BJ (cell line): ENCODE data around the gene ATF7IP. TPM values are rescaled to one million over a fixed set of nuclear protein-coding genes. Genes with fewer than 3 reads are reported as not detected.
"Not testable (repeated sequence)": the region's sequence is repeated elsewhere in the genome, so short reads cannot be mapped to it uniquely, and the experiment has no call there.

Source experiments
- CTCF ChIA-PET: fragments of 350-600 bp; formaldehyde crosslinking; extraction: SDS; loops from one replicate; lab custom pipeline; 2021; ENCODE audit warnings: antibody characterized with exemption, inconsistent platforms; lab: Yijun Ruan, JAX
- POLR2A ChIA-PET: fragments of 300-600 bp; sonication (Branson Sonifier 250); formaldehyde crosslinking; extraction: SDS; loops from one replicate; lab custom pipeline; 2021; ENCODE audit warnings: antibody characterized with exemption; lab: Charles Lee
- DNase-seq: peaks from one replicate; pipeline ENCODE4 v3.0.0-alpha.2; 2011; ENCODE audit warnings: low read depth
- H3K27me3 ChIP-seq: 2 replicates; pipeline ENCODE4 v1.6.0; 2011; ENCODE audit warnings: low read length; ENCODE audit not compliant: control insufficient read depth, insufficient read depth
- H3K36me3 ChIP-seq: 2 replicates; pipeline ENCODE4 v1.5.1; 2011; ENCODE audit warnings: low read length; ENCODE audit not compliant: control insufficient read depth, insufficient read depth
- H3K4me3 ChIP-seq: 2 replicates; pipeline ENCODE4 v1.5.1; 2011; ENCODE audit warnings: low read depth, mild to moderate bottlenecking, control low read depth, low read length
- polyA plus RNA-seq: library from polyadenylated mRNA; depleted of rRNA; stranded (reverse); fragments of >200 nt; gene quantifications from 2 replicates; pipeline ENCODE4 v1.2.3, GENCODE V29; 2011
- TF ChIP-seq, protein P1 (sequence below): IDR thresholded peaks from 2 replicates; pipeline ENCODE4 v1.5.1; 2011; ENCODE audit warnings: low read depth, mild to moderate bottlenecking, control low read depth, inconsistent platforms, low read length, moderate library complexity; ENCODE audit not compliant: insufficient read depth

Gene ATF7IP
- polyA plus RNA-seq, 1 experiment: 8.1 TPM

DNA sequence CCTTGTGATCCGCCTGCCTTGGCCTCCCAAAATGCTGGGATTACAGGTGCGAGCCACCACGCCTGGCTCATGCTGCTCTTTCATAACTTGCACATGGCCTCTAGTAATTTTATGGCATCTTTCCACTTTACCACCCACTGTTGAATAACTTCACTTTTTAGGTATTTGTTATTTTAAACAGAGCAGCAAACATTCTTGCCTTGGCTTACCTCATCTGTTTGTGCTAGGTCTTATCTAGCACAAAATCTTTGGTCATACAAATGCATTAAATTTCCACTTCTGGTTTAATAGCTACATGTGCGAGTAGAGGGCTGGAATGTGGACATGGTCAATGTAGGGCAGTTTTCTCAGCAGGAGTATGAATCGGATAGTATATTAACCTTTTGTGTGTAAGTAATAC lies 38.8 kb upstream of the ATF7IP start:
- TF ChIP-seq, protein P1, sequence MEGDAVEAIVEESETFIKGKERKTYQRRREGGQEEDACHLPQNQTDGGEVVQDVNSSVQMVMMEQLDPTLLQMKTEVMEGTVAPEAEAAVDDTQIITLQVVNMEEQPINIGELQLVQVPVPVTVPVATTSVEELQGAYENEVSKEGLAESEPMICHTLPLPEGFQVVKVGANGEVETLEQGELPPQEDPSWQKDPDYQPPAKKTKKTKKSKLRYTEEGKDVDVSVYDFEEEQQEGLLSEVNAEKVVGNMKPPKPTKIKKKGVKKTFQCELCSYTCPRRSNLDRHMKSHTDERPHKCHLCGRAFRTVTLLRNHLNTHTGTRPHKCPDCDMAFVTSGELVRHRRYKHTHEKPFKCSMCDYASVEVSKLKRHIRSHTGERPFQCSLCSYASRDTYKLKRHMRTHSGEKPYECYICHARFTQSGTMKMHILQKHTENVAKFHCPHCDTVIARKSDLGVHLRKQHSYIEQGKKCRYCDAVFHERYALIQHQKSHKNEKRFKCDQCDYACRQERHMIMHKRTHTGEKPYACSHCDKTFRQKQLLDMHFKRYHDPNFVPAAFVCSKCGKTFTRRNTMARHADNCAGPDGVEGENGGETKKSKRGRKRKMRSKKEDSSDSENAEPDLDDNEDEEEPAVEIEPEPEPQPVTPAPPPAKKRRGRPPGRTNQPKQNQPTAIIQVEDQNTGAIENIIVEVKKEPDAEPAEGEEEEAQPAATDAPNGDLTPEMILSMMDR: no peak
- DNase-seq: peak; percentile 13
- ChIA-PET POLR2A (no interaction called here), CTCF (no interaction called here)
- H3K27me3 ChIP-seq: no peaks in the 10 kb centered on the region
- H3K36me3 ChIP-seq: no peaks in the 10 kb centered on the region
- no peak overlapping the region for H3K4me3 ChIP-seq

DNA sequence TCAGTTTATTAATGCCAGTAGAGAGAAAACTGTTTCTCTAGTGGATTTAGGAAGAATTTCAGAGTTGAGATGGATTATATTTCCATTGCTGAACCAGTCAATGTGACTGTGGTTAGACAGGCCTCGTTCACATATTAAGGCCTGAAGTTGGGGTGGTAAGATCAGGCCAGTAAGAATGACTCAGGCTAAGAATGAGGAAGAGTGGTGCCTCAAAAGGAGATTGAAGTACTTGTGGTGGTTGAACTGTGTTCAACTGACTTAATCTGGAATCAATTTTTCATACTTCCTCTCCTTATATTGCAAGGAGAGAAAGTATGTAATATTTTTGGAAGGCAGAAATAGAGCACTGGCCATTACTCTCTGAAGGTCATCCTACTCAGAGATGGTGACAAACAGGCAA lies 37.8 kb upstream of the ATF7IP start:
- ChIA-PET CTCF (interaction anchor here (0.6 kb wide), 1 partner anchor 58 kb away, joined by 4 read pairs; no protein-coding TSS in a partner anchor), POLR2A (no interaction called here)
- TF ChIP-seq, protein P1: no peak
- Histone ChIP-seq H3K4me3 (no peak overlapping the region), H3K36me3 (no peaks in the 10 kb centered on the region), H3K27me3 (no peaks in the 10 kb centered on the region)
- DNase-seq: peak; percentile 9

DNA sequence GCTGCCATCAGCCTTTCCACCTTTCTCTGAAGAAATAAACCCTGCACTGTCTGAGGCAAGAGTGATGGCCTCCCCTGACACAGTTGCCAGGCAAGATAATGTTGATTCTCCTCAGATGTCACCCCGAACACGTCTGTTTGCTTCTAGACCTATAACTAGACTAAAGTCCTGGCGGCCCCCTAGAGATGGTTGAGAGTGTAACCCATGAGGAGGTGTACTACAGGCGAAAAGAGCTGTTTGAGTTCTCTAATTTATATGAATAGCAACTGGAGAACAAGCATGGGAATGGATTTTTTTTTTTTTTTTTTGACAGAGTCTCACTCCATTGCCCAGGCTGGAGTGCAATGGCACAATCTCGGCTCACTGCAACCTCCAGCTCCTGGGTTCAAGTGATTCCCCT lies 33.0 kb upstream of the ATF7IP start:
- CTCF ChIA-PET: no interaction called here
- H3K4me3 ChIP-seq: no peak overlapping the region
- TF ChIP-seq, protein P1: no peak
- no peaks in the 10 kb centered on the region for H3K27me3 ChIP-seq
- no peaks in the 10 kb centered on the region for H3K36me3 ChIP-seq
- POLR2A ChIA-PET: no interaction called here
- no peak for DNase-seq

DNA sequence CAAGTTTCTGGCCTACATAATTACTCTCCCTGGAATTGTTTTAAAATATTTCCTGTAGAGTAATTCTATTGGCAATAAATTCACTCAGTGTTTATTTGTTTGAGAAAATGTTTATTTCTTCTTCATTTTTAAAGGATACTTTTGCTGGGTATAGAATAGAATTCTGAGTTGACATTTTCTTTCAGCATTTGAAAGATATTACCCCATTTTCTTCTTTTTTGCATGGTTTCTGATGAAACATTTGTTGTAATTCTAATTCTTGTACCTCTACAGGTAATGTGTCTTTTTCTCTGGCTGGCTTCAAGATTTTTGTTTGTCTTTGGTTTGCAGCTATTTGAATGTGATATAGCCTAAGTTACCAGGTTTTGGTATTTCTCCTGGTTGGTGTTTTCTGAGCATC lies 25.1 kb upstream of the ATF7IP start:
- H3K4me3 ChIP-seq: no peak overlapping the region
- TF ChIP-seq, protein P1: no peak
- ChIA-PET CTCF (interaction anchor here (0.7 kb wide), 1 partner anchor 16 kb away, joined by 3 read pairs; no protein-coding TSS in a partner anchor), POLR2A (no interaction called here)
- H3K36me3 ChIP-seq: no peaks in the 10 kb centered on the region
- no peak for DNase-seq
- H3K27me3 ChIP-seq: no peaks in the 10 kb centered on the region

DNA sequence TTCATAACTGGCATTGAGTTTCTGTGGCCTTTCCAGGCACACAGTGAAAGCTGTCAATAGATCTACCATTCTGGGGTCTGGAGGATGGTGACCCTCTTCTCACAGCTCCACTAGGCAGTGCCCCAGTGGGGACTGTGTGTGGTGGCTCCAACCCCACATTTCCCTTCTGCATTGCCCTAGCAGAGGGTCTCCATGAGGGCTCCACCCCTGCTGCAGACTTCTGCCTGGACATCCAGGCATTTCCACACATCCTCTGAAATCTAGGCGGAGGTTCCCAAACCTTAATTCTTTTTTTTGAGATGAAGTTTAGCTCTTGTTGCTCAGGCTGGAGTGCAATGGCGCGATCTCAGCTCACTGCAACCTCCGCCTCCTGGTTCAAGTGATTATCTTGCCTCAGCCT lies 14.0 kb upstream of the ATF7IP start:
- DNase-seq, H3K4me3 ChIP-seq, H3K27me3 ChIP-seq, H3K36me3 ChIP-seq, POLR2A ChIA-PET: not testable (repeated sequence)
- CTCF ChIA-PET: interaction anchor here (1.6 kb wide), 1 partner anchor 14 kb away, joined by 3 read pairs; the partner anchor contains the start of gene ATF7IP

DNA sequence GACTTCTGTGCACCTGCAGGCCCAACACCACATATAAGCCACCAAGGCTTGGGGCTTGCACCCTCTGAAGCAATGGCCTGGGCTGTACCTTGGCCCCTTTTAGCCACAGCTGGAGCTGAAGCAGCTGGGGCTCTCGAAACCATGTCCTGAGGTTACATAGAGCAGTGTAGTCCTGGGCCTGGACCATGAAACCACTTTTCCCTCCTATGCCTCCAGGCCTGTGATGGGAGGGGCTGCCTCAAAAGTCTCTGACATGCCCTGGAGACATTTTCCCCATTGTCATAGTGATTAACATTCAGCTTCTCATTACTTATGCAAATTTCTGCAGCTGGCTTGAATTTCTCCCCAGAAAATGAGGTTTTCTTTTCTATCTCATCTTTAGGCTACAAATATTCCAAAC lies 13.4 kb upstream of the ATF7IP start:
- H3K36me3 ChIP-seq, H3K4me3 ChIP-seq, DNase-seq, H3K27me3 ChIP-seq, POLR2A ChIA-PET: not testable (repeated sequence)
- CTCF ChIA-PET: interaction anchor here (1.6 kb wide), 1 partner anchor 13 kb away, joined by 3 read pairs; the partner anchor contains the start of gene ATF7IP

DNA sequence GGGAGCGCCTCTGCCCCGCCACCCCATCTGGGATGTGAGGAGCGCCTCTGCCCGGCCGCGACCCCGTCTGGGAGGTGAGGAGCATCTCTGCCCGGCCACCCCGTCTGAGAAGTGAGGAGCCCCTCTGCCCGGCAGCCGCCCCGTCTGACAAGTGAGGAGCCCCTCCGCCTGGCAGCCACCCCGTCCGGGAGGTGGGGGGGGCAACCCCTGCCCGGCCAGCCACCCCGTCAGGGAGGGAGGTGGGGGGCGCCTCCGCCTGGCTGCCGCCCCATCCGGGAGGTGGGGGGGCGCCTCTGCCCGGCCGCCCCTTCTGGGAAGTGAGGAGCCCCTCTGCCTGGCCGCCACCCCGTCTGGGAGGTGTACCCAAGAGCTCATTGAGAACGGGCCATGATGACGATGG lies 10.8 kb upstream of the ATF7IP start:
- CTCF ChIA-PET, H3K4me3 ChIP-seq, H3K36me3 ChIP-seq, POLR2A ChIA-PET, H3K27me3 ChIP-seq, DNase-seq: not testable (repeated sequence)
